ENCODE data around the gene PSMD3. TPM values are rescaled to one million over a fixed set of nuclear protein-coding genes. Genes with fewer than 3 reads are reported as not detected.

Gene PSMD3
- total RNA-seq, 1 donor from 2014 or later = 116 TPM

- peaks cover 11% of the 10 kb centered on the region for H3K36me3 Mint-ChIP-seq
- no peaks in the 10 kb centered on the region for H3K27me3 Mint-ChIP-seq
- H3K4me3 Mint-ChIP-seq = no peak overlapping the region
- no peak for DNase-seq (ENCODE audit: extremely low spot score, unreplicated experiment)
- peaks cover 19% of the 10 kb centered on the region for H3K4me1 Mint-ChIP-seq (ENCODE audit: unreplicated experiment)
- no peaks in the 10 kb centered on the region for H3K9me3 Mint-ChIP-seq
- no peak for TF ChIP-seq CTCF (conservative IDR thresholded peaks at IDR 0.05)
- H3K27ac Mint-ChIP-seq = no peak overlapping the region
Measured at GRCh38 chr17:40022961-40023541, 42.4 kb downstream of the PSMD3 start.

GRCh38 chr17:40023590-40024292, 43.1 kb downstream of the PSMD3 start:
- Mint-ChIP-seq H3K9me3 (no peaks in the 10 kb centered on the region), H3K27ac (no peak overlapping the region), H3K4me1 (ENCODE audit: unreplicated experiment) (peaks cover 13% of the 10 kb centered on the region), H3K27me3 (no peaks in the 10 kb centered on the region), H3K36me3 (peaks cover 11% of the 10 kb centered on the region), H3K4me3 (no peak overlapping the region)
- no peak for DNase-seq (ENCODE audit: extremely low spot score, unreplicated experiment)
- TF ChIP-seq CTCF (conservative IDR thresholded peaks at IDR 0.05) = no peak

GRCh38 chr17:40024901-40025300, 44.3 kb downstream of the PSMD3 start:
- no peak for DNase-seq (ENCODE audit: extremely low spot score, unreplicated experiment)
- no peak for TF ChIP-seq CTCF (conservative IDR thresholded peaks at IDR 0.05)
- Mint-ChIP-seq H3K4me3 (no peak overlapping the region), H3K27me3 (no peaks in the 10 kb centered on the region), H3K27ac (no peak overlapping the region), H3K4me1 (ENCODE audit: unreplicated experiment) (peaks cover 8% of the 10 kb centered on the region), H3K36me3 (peaks cover 15% of the 10 kb centered on the region), H3K9me3 (no peaks in the 10 kb centered on the region)

GRCh38 chr17:40025559-40025958, 45.0 kb downstream of the PSMD3 start:
- Mint-ChIP-seq H3K27ac (no peak overlapping the region), H3K36me3 (peaks cover 15% of the 10 kb centered on the region), H3K9me3 (no peaks in the 10 kb centered on the region), H3K4me3 (no peak overlapping the region), H3K27me3 (no peaks in the 10 kb centered on the region), H3K4me1 (ENCODE audit: unreplicated experiment) (peaks cover 8% of the 10 kb centered on the region)
- DNase-seq (ENCODE audit: extremely low spot score, unreplicated experiment) = no peak
- TF ChIP-seq CTCF (conservative IDR thresholded peaks at IDR 0.05) = no peak

GRCh38 chr17:40025991-40026815, 45.6 kb downstream of the PSMD3 start:
- no peak overlapping the region for H3K27ac Mint-ChIP-seq
- no peaks in the 10 kb centered on the region for H3K27me3 Mint-ChIP-seq
- TF ChIP-seq CTCF (conservative IDR thresholded peaks at IDR 0.05) = no peak
- H3K9me3 Mint-ChIP-seq = no peaks in the 10 kb centered on the region
- DNase-seq (ENCODE audit: extremely low spot score, unreplicated experiment) = no peak
- H3K36me3 Mint-ChIP-seq = peaks cover 17% of the 10 kb centered on the region
- peaks cover 8% of the 10 kb centered on the region for H3K4me1 Mint-ChIP-seq (ENCODE audit: unreplicated experiment)
- no peak overlapping the region for H3K4me3 Mint-ChIP-seq

All from type B pancreatic cell (in vitro differentiated cells).